ENCODE results near the gene LMTK2. TPM values are rescaled to one million over a fixed set of nuclear protein-coding genes. Genes with fewer than 3 reads are reported as not detected.
A peak's percentile ranks its signal among the peaks of the same experiment; 100 is the strongest.

LMTK2 gene
- total RNA-seq, 2 experiments from 2014 or later: 10.0 to 17.5 TPM

GRCh38 chr7:98168904-98169621 lies 62.4 kb downstream of the LMTK2 start:
- BruUV-seq (replicated peaks): no TSS peak
- no peak overlapping the region for H3K4me3 ChIP-seq (ENCODE audit: low read depth, low read length, poor library complexity, severe bottlenecking)
- H3K4me1 ChIP-seq (ENCODE audit: insufficient read depth, low read length, poor library complexity, severe bottlenecking): no peaks in the 10 kb centered on the region
- CTCF ChIA-PET (ENCODE audit: unreplicated experiment): interaction anchor here (1.5 to 1.8 kb wide), 3 partner anchors 63 to 148 kb away, joined by 4 to 6 read pairs (median 6); partner anchors contain the start of gene LMTK2
- no peak overlapping the region for H3K27ac ChIP-seq (ENCODE audit: low read depth, low read length, poor library complexity, severe bottlenecking)
- DNase-seq (ENCODE audit: low spot score): no peak
- H2AFZ ChIP-seq (ENCODE audit: low read length): no peak overlapping the region
- intact Hi-C loops (cut with micrococcal nuclease; ENCODE audit: unreplicated experiment): loop anchor here (5.0 kb wide), 1 partner anchor 73 kb away; no protein-coding TSS in a partner anchor
- TF ChIP-seq EZH2phosphoT487 (IDR thresholded peaks at IDR 0.05; ENCODE audit: borderline replicate concordance, low read depth, low read length): no peak
- peak; percentile 36; the same call in 1 of the 2 replicates for TF ChIP-seq CTCF (conservative IDR thresholded peaks at IDR 0.05; ENCODE audit: low read length)
- H3K4me2 ChIP-seq (ENCODE audit: low read length): no peak overlapping the region
- H3K36me3 ChIP-seq (ENCODE audit: insufficient read depth, low read length): peaks cover 4% of the 10 kb centered on the region; the same call in 1 of the 2 replicates
- H3K79me2 ChIP-seq (ENCODE audit: insufficient read depth, low read depth, low read length): no peaks in the 10 kb centered on the region
- no peaks in the 10 kb centered on the region for H3K9me3 ChIP-seq (ENCODE audit: low read length)
- no peaks in the 10 kb centered on the region for H3K9me2 ChIP-seq (ENCODE audit: insufficient read depth, low read length)
- no peaks in the 10 kb centered on the region for H4K20me1 ChIP-seq (ENCODE audit: insufficient read depth, low read length)
- POLR2A ChIA-PET: interaction anchor here (0.9 to 1.8 kb wide), 2 partner anchors 11 to 59 kb away, joined by 5 read pairs; no protein-coding TSS in a partner anchor

GRCh38 chr7:98170966-98171365 lies 64.3 kb downstream of the LMTK2 start:
- H3K9me3 ChIP-seq (ENCODE audit: low read length): no peaks in the 10 kb centered on the region
- peaks cover 16% of the 10 kb centered on the region; the same call in 1 of the 2 replicates for H3K36me3 ChIP-seq (ENCODE audit: insufficient read depth, low read length)
- no peak for DNase-seq (ENCODE audit: low spot score)
- POLR2A ChIA-PET: no interaction called here
- H3K4me1 ChIP-seq (ENCODE audit: insufficient read depth, low read length, poor library complexity, severe bottlenecking): no peaks in the 10 kb centered on the region
- H3K4me2 ChIP-seq (ENCODE audit: low read length): no peak overlapping the region
- no peaks in the 10 kb centered on the region for H3K9me2 ChIP-seq (ENCODE audit: insufficient read depth, low read length)
- TF ChIP-seq CTCF (conservative IDR thresholded peaks at IDR 0.05; ENCODE audit: low read length) (no peak), EZH2phosphoT487 (IDR thresholded peaks at IDR 0.05; ENCODE audit: borderline replicate concordance, low read depth, low read length) (no peak)
- no TSS peak for BruUV-seq (replicated peaks)
- H3K27ac ChIP-seq (ENCODE audit: low read depth, low read length, poor library complexity, severe bottlenecking): no peak overlapping the region
- H3K79me2 ChIP-seq (ENCODE audit: insufficient read depth, low read depth, low read length): no peaks in the 10 kb centered on the region
- intact Hi-C loops (cut with micrococcal nuclease; ENCODE audit: unreplicated experiment): no loop called here
- no peak overlapping the region for H2AFZ ChIP-seq (ENCODE audit: low read length)
- no peaks in the 10 kb centered on the region for H4K20me1 ChIP-seq (ENCODE audit: insufficient read depth, low read length)
- CTCF ChIA-PET (ENCODE audit: unreplicated experiment): interaction anchor here (0.6 kb wide), 1 partner anchor 9 kb away, joined by 3 read pairs; no protein-coding TSS in a partner anchor
- H3K4me3 ChIP-seq (ENCODE audit: low read depth, low read length, poor library complexity, severe bottlenecking): no peak overlapping the region

- H3K4me2 ChIP-seq (ENCODE audit: low read length): no peak overlapping the region
- H3K9me2 ChIP-seq (ENCODE audit: insufficient read depth, low read length): no peaks in the 10 kb centered on the region
- no peak for DNase-seq (ENCODE audit: low spot score)
- H2AFZ ChIP-seq (ENCODE audit: low read length): no peak overlapping the region
- H3K27ac ChIP-seq (ENCODE audit: low read depth, low read length, poor library complexity, severe bottlenecking): no peak overlapping the region
- H3K9me3 ChIP-seq (ENCODE audit: low read length): no peaks in the 10 kb centered on the region
- ChIA-PET POLR2A (no interaction called here), CTCF (ENCODE audit: unreplicated experiment) (no interaction called here)
- intact Hi-C loops (cut with micrococcal nuclease; ENCODE audit: unreplicated experiment): no loop called here
- H3K4me1 ChIP-seq (ENCODE audit: insufficient read depth, low read length, poor library complexity, severe bottlenecking): no peaks in the 10 kb centered on the region
- no TSS peak for BruUV-seq (replicated peaks)
- TF ChIP-seq EZH2phosphoT487 (IDR thresholded peaks at IDR 0.05; ENCODE audit: borderline replicate concordance, low read depth, low read length): no peak
- TF ChIP-seq CTCF (conservative IDR thresholded peaks at IDR 0.05; ENCODE audit: low read length): no peak
- no peak overlapping the region for H3K4me3 ChIP-seq (ENCODE audit: low read depth, low read length, poor library complexity, severe bottlenecking)
- H4K20me1 ChIP-seq (ENCODE audit: insufficient read depth, low read length): no peaks in the 10 kb centered on the region
- peaks cover 21% of the 10 kb centered on the region; the same call in 1 of the 2 replicates for H3K36me3 ChIP-seq (ENCODE audit: insufficient read depth, low read length)
- H3K79me2 ChIP-seq (ENCODE audit: insufficient read depth, low read depth, low read length): no peaks in the 10 kb centered on the region
Measured at GRCh38 chr7:98171449-98171848, 64.8 kb downstream of the LMTK2 start.

Measured in OCI-LY7 (cell line).